ENCODE data around the gene SH2B3.

GRCh38 chr12:111409780-111410430 lies 4.2 kb downstream of the SH2B3 start:
- no peak for TF ChIP-seq EP300 (IDR thresholded peaks at IDR 0.05)
- TF ChIP-seq CTCF (IDR thresholded peaks at IDR 0.05), result no peak
- no peak for TF ChIP-seq POLR2AphosphoS5 (IDR thresholded peaks at IDR 0.05)
